ENCODE data around the gene GPX8. TPM values are rescaled to one million over a fixed set of nuclear protein-coding genes. Genes with fewer than 3 reads are reported as not detected.

GPX8 gene
- total and polyA plus RNA-seq, 2 of the 13 experiments (the other 11 are each of a cell fraction or from before 2014, with no cell fraction given): 0.33 to 0.94 TPM

GRCh38 chr5:55123365-55123764 is 36.6 kb upstream of the GPX8 start:
- intact Hi-C loops (cut with micrococcal nuclease; ENCODE audit: unreplicated experiment): no loop called here
- TF ChIP-seq NPAS2 (CRISPR knock-in tag; IDR thresholded peaks at IDR 0.05; ENCODE audit: borderline replicate concordance): no peak

DNA sequence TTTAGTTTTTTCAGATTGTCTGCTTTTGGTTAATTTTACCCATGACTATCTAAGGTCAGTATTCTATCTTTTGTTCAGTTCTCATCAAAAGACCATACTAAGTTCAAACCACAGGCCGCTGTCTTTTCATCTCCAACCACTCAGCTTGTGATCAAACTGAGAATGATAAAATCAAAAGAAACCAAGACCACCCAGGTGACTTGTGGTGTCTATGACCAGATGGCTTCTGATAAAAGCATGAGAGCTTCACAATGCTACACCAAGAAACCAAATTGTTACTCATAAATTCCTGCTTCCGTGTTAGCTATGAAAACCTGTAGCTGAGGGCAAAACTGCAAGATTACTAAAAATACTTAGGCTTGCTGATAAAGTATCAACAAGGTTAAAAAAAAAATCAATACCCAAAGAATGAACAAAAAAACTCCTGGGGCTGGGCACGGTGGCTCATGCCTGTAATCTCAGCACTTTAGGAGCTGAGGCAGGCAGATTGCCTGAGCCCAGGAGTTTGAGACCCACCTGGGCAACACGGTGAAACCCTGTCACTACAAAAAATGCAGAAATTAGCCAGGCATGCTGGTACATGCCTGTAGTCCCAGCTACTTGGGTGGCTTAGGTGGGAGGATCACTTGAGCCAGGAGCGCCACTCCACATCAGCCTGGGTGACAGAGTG is 25.8 kb upstream of the GPX8 start:
- H3K79me2 ChIP-seq (ENCODE audit: insufficient read depth, low read length): no peaks in the 10 kb centered on the region
- TF ChIP-seq PPARG (CRISPR knock-in tag; conservative IDR thresholded peaks at IDR 0.05) (no peak), ZNF382 (CRISPR knock-in tag; IDR thresholded peaks at IDR 0.05; ENCODE audit: borderline replicate concordance) (no peak), ZBTB20 (CRISPR knock-in tag; IDR thresholded peaks at IDR 0.05; ENCODE audit: borderline replicate concordance, low read depth) (no peak), MNT (IDR thresholded peaks at IDR 0.05) (no peak), CHD2 (IDR thresholded peaks at IDR 0.05; ENCODE audit: low read depth, low read length) (no peak), ZNF839 (CRISPR knock-in tag; IDR thresholded peaks at IDR 0.05; ENCODE audit: borderline replicate concordance) (no peak), ZNF556 (CRISPR knock-in tag; IDR thresholded peaks at IDR 0.05; ENCODE audit: borderline replicate concordance) (no peak)
- TF ChIP-seq, protein P1, sequence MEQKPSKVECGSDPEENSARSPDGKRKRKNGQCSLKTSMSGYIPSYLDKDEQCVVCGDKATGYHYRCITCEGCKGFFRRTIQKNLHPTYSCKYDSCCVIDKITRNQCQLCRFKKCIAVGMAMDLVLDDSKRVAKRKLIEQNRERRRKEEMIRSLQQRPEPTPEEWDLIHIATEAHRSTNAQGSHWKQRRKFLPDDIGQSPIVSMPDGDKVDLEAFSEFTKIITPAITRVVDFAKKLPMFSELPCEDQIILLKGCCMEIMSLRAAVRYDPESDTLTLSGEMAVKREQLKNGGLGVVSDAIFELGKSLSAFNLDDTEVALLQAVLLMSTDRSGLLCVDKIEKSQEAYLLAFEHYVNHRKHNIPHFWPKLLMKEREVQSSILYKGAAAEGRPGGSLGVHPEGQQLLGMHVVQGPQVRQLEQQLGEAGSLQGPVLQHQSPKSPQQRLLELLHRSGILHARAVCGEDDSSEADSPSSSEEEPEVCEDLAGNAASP (CRISPR knock-in tag; IDR thresholded peaks at IDR 0.05; ENCODE audit: borderline replicate concordance): no peak
- no peaks in the 10 kb centered on the region for H3K36me3 ChIP-seq (replicated peaks in 1 of 2; ENCODE audit: control insufficient read depth in 1 of 2, insufficient read depth in 2 of 2, low read length in 2 of 2)
- intact Hi-C loops (cut with micrococcal nuclease; ENCODE audit: unreplicated experiment) (no loop called here), in situ Hi-C loops (cut with HindIII; ENCODE audit: extremely low pct_ligation_motif_present, low pct_unique_long_range_greater_than_20kb) (no loop called here)
- no peak for DNase-seq (ENCODE audit: low spot score)
- no peaks in the 10 kb centered on the region for H4K20me1 ChIP-seq (ENCODE audit: insufficient read depth, low read length)
- H2AFZ ChIP-seq (ENCODE audit: low read length): no peak overlapping the region
- no peak overlapping the region for H3K27ac ChIP-seq (ENCODE audit: extremely low read length, insufficient read depth, low read length)
- POLR2A ChIA-PET: no interaction called here
- BruUV-seq (replicated peaks): no TSS peak
- H3K4me3 ChIP-seq (replicated peaks in 1 of 3; ENCODE audit: insufficient read depth in 1 of 3, low read depth in 2 of 3, low read length in 3 of 3): no peak overlapping the region
- 18% methylated on average over 5 of the region's 5 CpGs for WGBS (ENCODE audit: low lambda C conversion rate)
- no peak overlapping the region for H3K9ac ChIP-seq (ENCODE audit: insufficient read depth, low read depth, low read length)
- no peaks in the 10 kb centered on the region for H3K27me3 ChIP-seq (ENCODE audit: control insufficient read depth in 1 of 2, insufficient read depth in 2 of 2, low read length in 2 of 2)
- no peak overlapping the region for H3K4me2 ChIP-seq (ENCODE audit: low read depth, low read length)
- ATAC-seq: no peak
- no peaks in the 10 kb centered on the region for H3K4me1 ChIP-seq (ENCODE audit: insufficient read depth, low read length)
- H3K9me3 ChIP-seq (ENCODE audit: low read length): no peaks in the 10 kb centered on the region; the same call in 1 of the 2 replicates
- CTCF ChIA-PET (ENCODE audit: low intra/inter-chr PET ratio, low total read pairs): no interaction called here
- no peak for FAIRE-seq

More at GRCh38 chr5:55123365-55123764, 36.6 kb upstream of the GPX8 start:
- ATAC-seq: no peak
- no peak overlapping the region for H3K4me3 ChIP-seq (replicated peaks in 1 of 3; ENCODE audit: insufficient read depth in 1 of 3, low read depth in 2 of 3, low read length in 3 of 3)
- no peaks in the 10 kb centered on the region for H3K79me2 ChIP-seq (ENCODE audit: insufficient read depth, low read length)
- H3K27me3 ChIP-seq (ENCODE audit: control insufficient read depth in 1 of 2, insufficient read depth in 2 of 2, low read length in 2 of 2): no peaks in the 10 kb centered on the region
- no peaks in the 10 kb centered on the region for H3K4me1 ChIP-seq (ENCODE audit: insufficient read depth, low read length)
- in situ Hi-C loops (cut with HindIII; ENCODE audit: extremely low pct_ligation_motif_present, low pct_unique_long_range_greater_than_20kb): no loop called here
- no peak for DNase-seq (ENCODE audit: low spot score)
- FAIRE-seq: no peak
- WGBS (ENCODE audit: low lambda C conversion rate): 26% methylated on average over 3 of the region's 3 CpGs
- CTCF ChIA-PET (ENCODE audit: low intra/inter-chr PET ratio, low total read pairs): no interaction called here
- no peaks in the 10 kb centered on the region for H3K9me3 ChIP-seq (ENCODE audit: low read length)
- H2AFZ ChIP-seq (ENCODE audit: low read length): no peak overlapping the region
- H3K36me3 ChIP-seq (replicated peaks in 1 of 2; ENCODE audit: control insufficient read depth in 1 of 2, insufficient read depth in 2 of 2, low read length in 2 of 2): no peaks in the 10 kb centered on the region
- POLR2A ChIA-PET: no interaction called here
- no TSS peak for BruUV-seq (replicated peaks)
- no peaks in the 10 kb centered on the region for H4K20me1 ChIP-seq (ENCODE audit: insufficient read depth, low read length)
- H3K27ac ChIP-seq (ENCODE audit: extremely low read length, insufficient read depth, low read length): no peak overlapping the region
- H3K9ac ChIP-seq (ENCODE audit: insufficient read depth, low read depth, low read length): no peak overlapping the region
- no peak overlapping the region for H3K4me2 ChIP-seq (ENCODE audit: low read depth, low read length)

Data from HepG2 (cell line).